GM18870 (cell line): ENCODE data around the gene ZCCHC9.
A peak's percentile ranks its signal among the peaks of the same experiment; 100 is the strongest.
"Not testable (repeated sequence)": the region's sequence is repeated elsewhere in the genome, so short reads cannot be mapped to it uniquely, and the experiment has no call there.

Source experiments
- ATAC-seq: cut with Tn5 transposase; IDR thresholded peaks from one replicate; pipeline ENCODE4 v1.9.1; 2021; ENCODE audit warnings: moderate library complexity; ENCODE audit not compliant: unreplicated experiment

ZCCHC9 gene, protein sequence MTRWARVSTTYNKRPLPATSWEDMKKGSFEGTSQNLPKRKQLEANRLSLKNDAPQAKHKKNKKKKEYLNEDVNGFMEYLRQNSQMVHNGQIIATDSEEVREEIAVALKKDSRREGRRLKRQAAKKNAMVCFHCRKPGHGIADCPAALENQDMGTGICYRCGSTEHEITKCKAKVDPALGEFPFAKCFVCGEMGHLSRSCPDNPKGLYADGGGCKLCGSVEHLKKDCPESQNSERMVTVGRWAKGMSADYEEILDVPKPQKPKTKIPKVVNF

DNA sequence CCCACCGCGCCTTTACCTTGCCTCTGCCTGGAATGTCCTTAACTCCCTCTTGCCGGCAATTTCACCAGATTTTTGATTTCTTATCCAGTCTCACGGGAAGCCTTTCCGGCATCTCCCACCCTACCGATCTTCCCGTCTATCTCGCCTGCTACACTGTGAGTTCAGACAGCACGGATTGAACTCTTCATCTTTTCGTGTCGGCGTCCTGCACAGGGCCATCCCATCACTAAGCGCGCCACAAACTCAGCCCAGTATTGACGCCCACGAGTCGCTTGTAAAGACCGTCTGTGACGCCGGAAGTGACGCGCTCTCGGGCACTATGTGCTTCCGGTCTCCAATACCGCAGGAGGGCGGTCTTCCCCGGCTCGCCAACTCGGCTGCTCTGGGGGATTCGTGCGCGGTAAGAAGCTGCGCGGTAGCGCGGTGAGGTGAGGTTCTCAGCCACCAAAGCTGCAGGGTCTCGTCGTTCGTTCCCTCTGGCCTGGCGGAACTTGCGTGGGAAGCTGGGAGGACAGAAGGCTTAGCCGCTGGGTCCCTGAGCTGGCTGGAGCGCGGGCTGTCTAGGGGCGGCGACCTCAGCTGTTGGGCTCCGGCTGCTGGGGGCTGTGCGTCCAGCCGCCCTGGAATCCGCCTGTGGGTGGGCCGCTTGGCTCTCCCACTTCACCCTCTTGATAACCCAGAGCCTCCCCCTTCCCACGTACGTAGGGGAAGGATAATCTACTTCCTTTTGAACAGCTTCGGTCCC is at the start of gene ZCCHC9:
Gene ZCCHC9, plus strand, starts transcription at position 317 of the 745 bp plus-strand sequence. CDS start 3,171 bp downstream, outside the sequence.
- ATAC-seq: peak; percentile 94

DNA sequence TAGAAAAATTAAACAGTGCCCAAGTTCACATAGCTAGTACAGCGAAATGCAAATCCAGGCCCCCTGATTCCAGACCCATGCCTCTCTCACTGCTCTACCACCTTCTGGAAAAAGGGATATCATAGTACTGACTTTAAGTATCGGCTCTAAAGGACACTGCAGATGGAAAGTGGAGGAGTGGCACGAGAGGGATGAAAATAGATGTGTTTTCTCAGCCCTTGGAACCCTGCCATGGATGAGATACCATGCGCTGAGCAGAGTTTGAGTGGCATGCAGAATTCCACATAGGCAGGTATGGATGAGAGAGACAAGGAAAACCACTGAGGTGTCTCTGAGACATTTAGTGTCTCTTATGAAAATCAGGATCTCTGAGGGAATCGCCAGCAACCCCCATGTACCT is 49.5 kb upstream of the ZCCHC9 start:
- no peak for ATAC-seq

DNA sequence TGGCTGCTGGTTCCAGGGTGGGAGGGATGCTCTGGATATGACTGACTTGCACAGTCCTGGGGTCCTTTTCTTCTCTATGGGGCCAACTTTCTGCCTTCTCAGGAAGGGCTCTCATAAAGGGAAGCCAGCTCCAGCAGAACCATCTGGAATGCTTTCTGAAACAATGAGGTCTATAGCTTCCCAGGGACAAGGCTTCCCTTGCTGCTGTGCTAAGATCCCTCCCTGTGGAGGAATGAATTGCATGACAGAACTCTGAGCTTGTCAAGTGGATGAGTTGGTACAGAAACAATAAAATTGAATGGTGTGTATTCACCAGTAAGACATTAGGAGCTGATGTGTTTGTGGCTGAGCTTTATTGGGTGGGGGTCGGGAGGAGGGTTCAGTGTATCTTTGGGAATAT is 48.5 kb upstream of the ZCCHC9 start:
- no peak for ATAC-seq

GRCh38 chr5:81253875-81254274 is 47.5 kb upstream of the ZCCHC9 start:
- no peak for ATAC-seq

GRCh38 chr5:81254886-81255559 is 46.4 kb upstream of the ZCCHC9 start:
- no peak for ATAC-seq

DNA sequence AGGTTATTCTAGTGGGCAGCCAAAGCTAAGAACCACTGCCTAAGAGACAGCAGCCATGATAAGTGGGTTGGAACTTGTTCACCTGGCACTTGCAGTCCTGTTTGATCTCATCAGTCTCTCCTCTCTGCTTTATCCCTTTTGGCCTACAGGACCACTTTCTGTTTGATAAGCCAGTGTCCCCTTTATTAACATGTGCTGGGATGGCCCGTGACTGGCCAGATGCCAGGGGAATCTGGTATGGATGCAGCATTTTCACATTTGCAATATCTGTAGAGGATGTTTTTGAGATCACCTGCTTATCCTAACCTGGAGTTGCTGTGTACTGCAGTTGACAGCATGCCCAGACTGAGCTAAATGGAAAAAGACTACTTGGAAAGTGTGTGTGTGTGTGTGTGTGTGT is 44.6 kb upstream of the ZCCHC9 start:
- ATAC-seq: no peak

DNA sequence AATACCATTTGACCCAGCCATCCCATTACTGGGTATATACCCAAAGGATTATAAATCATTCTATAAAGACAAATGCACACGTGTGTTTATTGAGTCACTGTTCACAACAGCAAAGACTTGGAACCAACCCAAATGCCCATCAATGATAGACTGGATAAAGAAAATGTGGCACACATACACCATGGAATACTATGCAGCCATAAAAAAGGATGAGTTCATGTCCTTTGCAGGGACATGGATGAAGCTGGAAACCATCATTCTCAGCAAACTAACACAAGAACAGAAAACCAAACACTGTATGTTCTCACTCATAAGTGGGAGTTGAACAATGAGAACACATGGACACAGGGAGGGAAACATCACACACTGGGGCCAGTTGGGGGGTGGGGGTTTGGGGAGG is 38.6 kb upstream of the ZCCHC9 start:
- ATAC-seq: not testable (repeated sequence)

DNA sequence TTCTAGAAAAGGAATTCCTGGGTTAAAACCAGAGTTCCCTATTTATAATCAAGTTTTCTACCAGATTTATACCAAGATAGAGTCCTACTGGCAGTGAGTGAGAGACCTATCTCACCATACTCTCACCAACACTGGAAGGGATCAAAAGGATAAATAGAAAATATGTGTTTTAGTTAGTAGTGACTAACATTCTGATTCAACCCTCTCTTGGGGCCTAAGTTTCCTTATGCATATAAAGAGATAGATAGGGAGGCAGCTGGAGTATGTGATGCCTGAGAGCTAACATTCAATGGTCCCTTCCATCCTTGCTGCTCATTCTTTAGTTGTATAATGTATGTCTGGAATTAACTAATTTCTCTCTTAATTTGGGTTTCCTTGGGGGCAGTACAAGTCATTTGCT is 36.3 kb upstream of the ZCCHC9 start:
- no peak for ATAC-seq

- ATAC-seq: no peak
Observed at GRCh38 chr5:81268521-81269196, 32.7 kb upstream of the ZCCHC9 start.

GRCh38 chr5:81269751-81270393 is 31.5 kb upstream of the ZCCHC9 start:
- ATAC-seq: no peak

GRCh38 chr5:81270394-81271027 is 30.9 kb upstream of the ZCCHC9 start:
- ATAC-seq: not testable (repeated sequence)

GRCh38 chr5:81283976-81284375 is 17.4 kb upstream of the ZCCHC9 start:
- ATAC-seq: no peak

DNA sequence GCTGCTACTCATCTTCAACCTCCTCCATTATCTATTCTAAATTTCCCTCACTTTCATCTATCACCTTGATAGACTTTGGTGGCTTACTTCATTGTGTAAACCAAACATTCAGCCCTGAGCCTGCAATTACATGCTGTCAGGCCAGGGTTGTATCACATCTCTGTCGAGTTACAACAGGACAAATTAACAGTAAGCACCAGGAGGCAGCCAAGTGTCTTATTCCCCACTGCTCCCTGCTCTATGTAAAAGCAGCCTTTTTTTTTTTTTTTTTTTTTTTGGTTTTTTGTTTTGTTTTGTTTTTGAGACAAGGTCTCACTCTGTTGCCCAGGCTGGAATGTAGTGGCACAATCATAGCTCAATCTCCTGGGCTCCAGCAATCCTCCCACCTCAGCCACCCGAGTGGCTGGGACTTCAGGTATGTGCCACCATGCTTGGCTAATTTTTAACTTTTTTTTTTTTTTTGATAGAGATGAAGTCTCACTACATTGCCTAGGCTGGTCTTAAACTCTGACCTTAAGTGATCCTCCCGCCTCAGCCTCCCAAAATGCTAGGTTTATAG is 15.2 kb upstream of the ZCCHC9 start:
- ATAC-seq: no peak

DNA sequence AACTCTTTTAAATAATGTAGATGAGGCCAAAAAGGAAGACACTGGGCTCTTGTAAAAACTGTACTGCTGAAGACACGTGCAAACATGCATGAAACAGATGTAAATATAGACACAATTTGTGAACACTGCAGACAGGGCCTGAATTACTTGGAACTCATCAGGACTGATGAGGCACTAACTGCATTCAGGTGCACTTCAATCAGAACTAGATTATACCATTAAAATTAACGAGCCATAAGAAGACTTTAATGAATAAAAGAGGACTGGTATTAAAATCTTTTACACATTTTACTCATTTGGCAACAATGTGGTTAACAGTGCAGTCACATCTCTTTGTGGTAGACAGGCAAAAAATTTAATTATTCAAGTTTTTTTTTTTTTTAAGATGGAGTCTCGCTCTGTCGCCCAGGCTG is 13.4 kb upstream of the ZCCHC9 start:
- no peak for ATAC-seq

GRCh38 chr5:81290146-81290545 is 11.2 kb upstream of the ZCCHC9 start:
- no peak for ATAC-seq

DNA sequence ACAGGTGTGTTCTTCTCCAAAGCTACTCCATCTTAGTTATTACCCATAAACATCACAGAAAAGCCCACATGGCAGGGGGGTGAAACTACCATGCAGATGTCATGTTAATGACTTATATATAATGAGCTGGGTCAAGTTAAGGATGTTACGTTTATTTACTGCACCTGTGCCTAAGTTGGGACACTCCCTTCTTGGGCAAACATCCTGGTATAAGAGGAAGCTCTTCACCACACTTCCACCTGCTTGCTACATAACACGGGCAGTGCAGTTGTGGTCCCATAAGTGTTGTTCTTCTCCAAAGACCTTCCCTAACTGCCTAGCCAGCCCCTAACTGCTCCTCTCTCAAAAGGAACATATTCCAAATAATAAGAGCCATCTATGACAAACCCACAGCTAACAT is 9.3 kb upstream of the ZCCHC9 start:
- ATAC-seq: no peak

GRCh38 chr5:81294021-81294420 is 7.4 kb upstream of the ZCCHC9 start:
- not testable (repeated sequence) for ATAC-seq

DNA sequence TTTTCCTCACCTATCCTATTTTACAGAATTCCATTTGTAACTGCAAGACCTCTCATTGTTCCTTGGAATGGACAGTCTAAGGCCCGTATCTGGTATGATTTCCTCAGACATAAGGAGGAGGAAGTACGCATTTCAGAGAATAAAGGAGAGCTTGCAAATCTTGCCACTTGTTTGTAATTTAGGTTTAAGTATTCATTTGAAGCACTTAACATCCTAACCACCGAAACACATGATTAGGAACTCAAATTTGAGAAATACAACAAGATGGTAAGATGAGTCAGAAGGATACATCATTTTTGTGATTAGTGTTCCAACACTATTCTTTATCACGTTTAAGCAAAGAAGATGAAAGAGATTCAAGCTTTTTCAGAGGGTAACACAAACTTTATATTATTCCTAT is 3.9 kb upstream of the ZCCHC9 start:
- ATAC-seq: no peak

GRCh38 chr5:81300921-81301270 is 491 bp upstream of the ZCCHC9 start:
- ATAC-seq: no peak

DNA sequence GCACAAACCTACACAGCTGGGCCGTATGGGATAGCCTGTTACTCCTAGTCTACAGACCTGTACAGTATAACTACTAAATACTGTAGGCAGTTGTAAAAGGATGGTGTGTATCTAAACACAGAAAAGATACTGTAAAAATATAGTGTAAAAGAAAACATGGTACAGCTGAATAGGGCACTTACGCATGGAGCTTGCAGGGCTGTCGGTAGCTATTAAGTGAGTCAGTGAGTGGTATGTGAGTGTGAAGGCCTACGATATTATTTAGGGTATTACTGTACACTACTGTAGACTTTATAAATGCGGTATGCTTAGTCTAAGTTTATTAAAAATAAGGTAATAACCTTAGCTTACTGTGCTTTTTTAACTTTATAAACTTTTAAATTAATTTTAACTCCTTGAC is 1.2 kb downstream of the ZCCHC9 start:
- no peak for ATAC-seq
